ENCODE results near the gene HLA-A.
A peak's percentile ranks its signal among the peaks of the same experiment; 100 is the strongest.

HLA-A gene

DNA sequence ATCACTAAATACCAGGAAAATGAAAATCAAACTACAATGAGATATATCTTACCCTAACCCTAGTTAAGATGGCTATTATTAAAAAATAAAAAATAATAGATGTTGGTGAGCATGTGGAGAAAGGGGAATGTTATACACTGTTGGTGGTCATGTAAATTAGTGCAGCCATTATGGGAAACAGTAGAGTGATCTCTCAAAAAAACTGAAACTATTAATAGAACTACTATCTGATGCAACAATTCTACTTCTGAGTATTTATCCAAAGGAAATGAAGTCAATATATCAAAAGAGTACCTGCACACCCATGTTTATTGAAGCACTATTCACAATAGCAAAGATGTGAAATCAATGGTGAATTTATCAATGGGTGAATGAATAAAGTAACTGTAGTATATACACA lies 48.6 kb downstream of the HLA-A start:
- no peak for DNase-seq

DNA sequence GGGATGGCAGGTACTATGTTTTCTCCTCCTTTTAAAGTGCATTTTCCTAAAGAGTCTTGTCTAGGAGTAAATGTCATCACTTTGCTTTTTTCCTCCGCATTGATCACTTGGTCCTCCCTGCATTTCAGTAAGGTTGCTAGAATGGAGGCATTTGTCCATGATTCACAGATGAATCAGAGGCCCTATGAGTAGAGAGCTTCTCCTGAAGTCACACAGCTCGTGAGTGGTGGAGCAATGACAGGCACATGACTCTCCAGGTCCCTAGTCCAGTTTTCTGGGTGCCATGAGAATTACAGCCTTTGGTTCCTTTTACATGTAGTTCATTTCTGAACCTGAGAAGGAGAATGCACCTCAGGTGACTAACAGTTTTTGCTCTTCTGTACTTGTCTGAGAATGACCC lies 50.5 kb downstream of the HLA-A start:
- DNase-seq = peak; percentile 8

DNA sequence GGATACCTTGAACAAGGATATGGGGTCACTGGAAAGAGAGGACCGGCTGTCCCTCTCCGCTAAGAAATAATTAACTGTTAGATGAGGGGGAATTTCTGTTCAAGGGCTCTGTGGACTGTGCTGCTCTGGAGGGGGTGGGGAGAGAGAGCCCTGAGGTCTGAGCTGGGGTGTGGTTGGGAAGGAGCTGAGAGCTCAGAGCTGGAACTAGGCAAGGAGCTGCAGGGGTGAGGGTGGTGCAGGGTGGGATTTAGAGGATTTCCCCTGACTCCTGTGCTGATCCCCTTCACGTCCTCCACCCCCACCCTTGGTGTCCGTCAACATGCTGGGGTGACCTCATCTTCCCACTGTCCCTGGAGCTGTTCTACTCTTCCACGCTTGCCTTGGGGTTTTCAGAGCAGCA lies 52.5 kb downstream of the HLA-A start:
- no peak for DNase-seq

DNA sequence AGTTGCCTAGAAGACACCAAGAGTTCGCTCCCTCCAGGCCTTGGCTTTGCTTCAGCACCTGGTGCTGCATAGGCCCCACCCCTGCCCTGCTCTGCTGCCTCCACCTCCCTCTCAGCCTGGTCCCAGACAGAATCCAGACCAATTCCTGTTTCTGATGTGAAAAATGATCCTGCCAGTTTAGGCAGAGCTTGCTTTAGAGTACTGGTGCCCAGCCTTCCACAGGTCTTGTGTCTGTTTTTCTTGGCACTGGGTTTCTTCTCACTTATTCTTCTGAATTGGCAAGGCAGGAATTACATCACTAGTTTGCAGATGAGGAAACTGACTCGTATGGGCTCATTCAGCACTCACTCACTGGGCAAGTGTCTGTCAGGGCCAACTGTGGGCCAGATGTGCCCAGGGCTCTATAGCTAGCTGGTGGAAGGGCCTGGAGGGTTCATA lies 53.0 kb downstream of the HLA-A start:
- DNase-seq = peak; percentile 4
